Measurements from ENCODE around the gene MUC13.

The MUC13 gene

GRCh38 chr3:124896824-124897526 is 37.6 kb downstream of the MUC13 start:
- Histone ChIP-seq H3K4me3 (ENCODE audit: insufficient read length, low read depth) (no peak overlapping the region), H3K36me3 (ENCODE audit: insufficient read depth, insufficient read length, low read length) (no peaks in the 10 kb centered on the region), H3K4me1 (ENCODE audit: insufficient read depth, insufficient read length) (no peaks in the 10 kb centered on the region), H3K9me3 (ENCODE audit: insufficient read depth, low read length) (no peaks in the 10 kb centered on the region), H3K9ac (ENCODE audit: insufficient read length, low read depth) (no peak overlapping the region), H3K27me3 (ENCODE audit: insufficient read depth, insufficient read length) (no peaks in the 10 kb centered on the region)
- no peak for DNase-seq (ENCODE audit: low read depth, low spot score)
- TF ChIP-seq ZNF274 (IDR thresholded peaks at IDR 0.05; ENCODE audit: low read depth, low read length) (no peak), YY1 (IDR thresholded peaks at IDR 0.05; ENCODE audit: insufficient read depth, insufficient read length) (no peak), SUZ12 (IDR thresholded peaks at IDR 0.05; ENCODE audit: extremely low read depth, insufficient read depth, insufficient read length) (no peak)

DNA sequence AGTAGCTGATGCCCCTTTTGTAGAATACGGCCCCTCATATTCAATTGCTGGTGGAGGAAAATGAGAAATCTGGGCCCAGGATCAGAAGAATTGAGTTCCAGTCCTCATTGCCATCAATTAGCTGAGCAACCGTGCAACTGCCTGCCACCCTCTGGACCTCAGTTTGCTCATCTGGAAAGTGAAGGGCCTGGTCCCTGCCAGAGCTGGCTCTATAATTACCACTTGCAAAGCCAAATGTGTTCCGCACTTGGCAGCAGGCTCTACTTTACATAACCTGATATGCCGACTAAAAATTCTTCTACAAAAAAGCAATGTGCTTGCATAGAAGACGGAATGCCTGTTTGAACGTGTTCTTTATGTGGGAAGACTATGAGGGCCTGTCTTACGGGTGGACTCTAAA is 38.8 kb downstream of the MUC13 start:
- no peaks in the 10 kb centered on the region for H3K4me1 ChIP-seq (ENCODE audit: insufficient read depth, insufficient read length)
- TF ChIP-seq YY1 (IDR thresholded peaks at IDR 0.05; ENCODE audit: insufficient read depth, insufficient read length), result no peak
- no peak for TF ChIP-seq SUZ12 (IDR thresholded peaks at IDR 0.05; ENCODE audit: extremely low read depth, insufficient read depth, insufficient read length)
- no peak for TF ChIP-seq ZNF274 (IDR thresholded peaks at IDR 0.05; ENCODE audit: low read depth, low read length)
- DNase-seq (ENCODE audit: low read depth, low spot score), result no peak
- no peak overlapping the region for H3K4me3 ChIP-seq (ENCODE audit: insufficient read length, low read depth)
- H3K36me3 ChIP-seq (ENCODE audit: insufficient read depth, insufficient read length, low read length), result no peaks in the 10 kb centered on the region
- H3K9me3 ChIP-seq (ENCODE audit: insufficient read depth, low read length), result no peaks in the 10 kb centered on the region
- no peak overlapping the region for H3K9ac ChIP-seq (ENCODE audit: insufficient read length, low read depth)
- no peaks in the 10 kb centered on the region for H3K27me3 ChIP-seq (ENCODE audit: insufficient read depth, insufficient read length)

GRCh38 chr3:124893526-124893925 is 41.0 kb downstream of the MUC13 start:
- no peak for DNase-seq (ENCODE audit: low read depth, low spot score)
- Histone ChIP-seq H3K4me1 (ENCODE audit: insufficient read depth, insufficient read length) (peaks cover 2% of the 10 kb centered on the region), H3K27me3 (ENCODE audit: insufficient read depth, insufficient read length) (no peaks in the 10 kb centered on the region), H3K36me3 (ENCODE audit: insufficient read depth, insufficient read length, low read length) (no peaks in the 10 kb centered on the region), H3K9me3 (ENCODE audit: insufficient read depth, low read length) (no peaks in the 10 kb centered on the region), H3K9ac (ENCODE audit: insufficient read length, low read depth) (no peak overlapping the region), H3K4me3 (ENCODE audit: insufficient read length, low read depth) (no peak overlapping the region)
- TF ChIP-seq SUZ12 (IDR thresholded peaks at IDR 0.05; ENCODE audit: extremely low read depth, insufficient read depth, insufficient read length) (no peak), ZNF274 (IDR thresholded peaks at IDR 0.05; ENCODE audit: low read depth, low read length) (no peak), YY1 (IDR thresholded peaks at IDR 0.05; ENCODE audit: insufficient read depth, insufficient read length) (no peak)

- TF ChIP-seq ZNF274 (IDR thresholded peaks at IDR 0.05; ENCODE audit: low read depth, low read length) (no peak), SUZ12 (IDR thresholded peaks at IDR 0.05; ENCODE audit: extremely low read depth, insufficient read depth, insufficient read length) (no peak), YY1 (IDR thresholded peaks at IDR 0.05; ENCODE audit: insufficient read depth, insufficient read length) (no peak)
These were observed 43.9 kb downstream of the MUC13 start for GRCh38 chr3:124890573-124891190.

DNA sequence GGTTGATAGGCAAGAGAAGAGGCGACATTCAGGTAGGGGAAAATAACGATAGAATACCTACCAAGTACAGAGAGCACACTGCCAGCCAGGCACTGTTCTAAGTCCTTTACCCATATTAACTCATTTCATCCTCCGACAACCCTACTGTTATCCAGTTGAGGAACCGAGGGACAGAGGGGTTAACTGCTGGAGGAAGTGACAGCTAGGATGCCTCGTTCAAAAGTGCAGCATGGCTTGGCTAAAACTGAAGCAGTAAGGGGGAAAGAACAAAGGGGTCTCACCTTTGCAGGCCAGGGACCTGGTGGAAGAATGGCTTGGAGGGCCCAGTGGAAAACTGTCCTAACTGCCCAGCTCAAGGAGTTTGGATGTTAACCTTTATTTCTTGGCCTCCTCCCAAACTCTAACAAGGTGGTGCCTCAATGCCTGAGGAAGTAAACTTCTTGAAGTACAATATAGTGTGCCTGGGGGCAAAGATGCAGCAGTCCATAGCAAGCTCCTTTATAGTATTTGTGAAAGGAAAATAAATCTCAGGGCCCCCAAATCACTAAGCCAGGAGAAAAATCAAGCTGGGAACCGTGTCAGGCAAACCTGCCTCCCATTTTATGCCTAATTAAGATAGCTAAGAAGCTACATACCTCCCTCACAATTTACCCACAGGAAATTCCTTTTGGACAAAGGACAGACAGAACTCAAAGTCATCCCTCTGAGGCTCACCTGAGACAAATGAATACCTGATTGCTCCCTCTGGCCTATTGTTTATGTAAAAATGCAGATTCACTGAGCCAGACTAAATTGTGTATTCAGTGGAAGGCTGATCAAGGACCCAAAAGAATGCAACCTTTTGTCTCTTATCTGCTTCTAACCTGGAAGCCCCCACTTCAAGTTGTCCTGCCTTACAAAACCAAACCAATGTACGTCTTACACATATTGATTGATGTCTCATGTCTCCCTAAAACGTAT is 45.8 kb downstream of the MUC13 start:
- H3K9ac ChIP-seq (ENCODE audit: insufficient read length, low read depth), result peak overlapping the region; percentile 12
- DNase-seq (ENCODE audit: low read depth, low spot score), result no peak
- TF ChIP-seq YY1 (IDR thresholded peaks at IDR 0.05; ENCODE audit: insufficient read depth, insufficient read length), result no peak
- no peak for TF ChIP-seq SUZ12 (IDR thresholded peaks at IDR 0.05; ENCODE audit: extremely low read depth, insufficient read depth, insufficient read length)
- TF ChIP-seq ZNF274 (IDR thresholded peaks at IDR 0.05; ENCODE audit: low read depth, low read length), result no peak
- peaks cover 4% of the 10 kb centered on the region for H3K4me1 ChIP-seq (ENCODE audit: insufficient read depth, insufficient read length)
- H3K27me3 ChIP-seq (ENCODE audit: insufficient read depth, insufficient read length), result no peaks in the 10 kb centered on the region
- H3K9me3 ChIP-seq (ENCODE audit: insufficient read depth, low read length), result no peaks in the 10 kb centered on the region
- peaks cover 6% of the 10 kb centered on the region for H3K36me3 ChIP-seq (ENCODE audit: insufficient read depth, insufficient read length, low read length)
- no peak overlapping the region for H3K4me3 ChIP-seq (ENCODE audit: insufficient read length, low read depth)

More at GRCh38 chr3:124890573-124891190, 43.9 kb downstream of the MUC13 start:
- H3K4me1 ChIP-seq (ENCODE audit: insufficient read depth, insufficient read length), result peaks cover 4% of the 10 kb centered on the region
- no peaks in the 10 kb centered on the region for H3K9me3 ChIP-seq (ENCODE audit: insufficient read depth, low read length)
- H3K36me3 ChIP-seq (ENCODE audit: insufficient read depth, insufficient read length, low read length), result no peaks in the 10 kb centered on the region
- H3K4me3 ChIP-seq (ENCODE audit: insufficient read length, low read depth), result no peak overlapping the region
- no peaks in the 10 kb centered on the region for H3K27me3 ChIP-seq (ENCODE audit: insufficient read depth, insufficient read length)
- DNase-seq (ENCODE audit: low read depth, low spot score), result no peak
- H3K9ac ChIP-seq (ENCODE audit: insufficient read length, low read depth), result no peak overlapping the region

GRCh38 chr3:124887932-124888298 is 46.6 kb downstream of the MUC13 start:
- H3K9ac ChIP-seq (ENCODE audit: insufficient read length, low read depth), result peak overlapping the region; percentile 84
- peaks cover 4% of the 10 kb centered on the region for H3K4me1 ChIP-seq (ENCODE audit: insufficient read depth, insufficient read length)
- H3K4me3 ChIP-seq (ENCODE audit: insufficient read length, low read depth), result peak overlapping the region; percentile 71
- DNase-seq (ENCODE audit: low read depth, low spot score), result no peak
- H3K36me3 ChIP-seq (ENCODE audit: insufficient read depth, insufficient read length, low read length), result peaks cover 6% of the 10 kb centered on the region
- no peak for TF ChIP-seq YY1 (IDR thresholded peaks at IDR 0.05; ENCODE audit: insufficient read depth, insufficient read length)
- TF ChIP-seq ZNF274 (IDR thresholded peaks at IDR 0.05; ENCODE audit: low read depth, low read length), result no peak
- TF ChIP-seq SUZ12 (IDR thresholded peaks at IDR 0.05; ENCODE audit: extremely low read depth, insufficient read depth, insufficient read length), result no peak
- H3K27me3 ChIP-seq (ENCODE audit: insufficient read depth, insufficient read length), result no peaks in the 10 kb centered on the region
- no peaks in the 10 kb centered on the region for H3K9me3 ChIP-seq (ENCODE audit: insufficient read depth, low read length)
